Measurements from ENCODE around the gene FAM83F.
A peak's percentile ranks its signal among the peaks of the same experiment; 100 is the strongest.

FAM83F gene

DNA sequence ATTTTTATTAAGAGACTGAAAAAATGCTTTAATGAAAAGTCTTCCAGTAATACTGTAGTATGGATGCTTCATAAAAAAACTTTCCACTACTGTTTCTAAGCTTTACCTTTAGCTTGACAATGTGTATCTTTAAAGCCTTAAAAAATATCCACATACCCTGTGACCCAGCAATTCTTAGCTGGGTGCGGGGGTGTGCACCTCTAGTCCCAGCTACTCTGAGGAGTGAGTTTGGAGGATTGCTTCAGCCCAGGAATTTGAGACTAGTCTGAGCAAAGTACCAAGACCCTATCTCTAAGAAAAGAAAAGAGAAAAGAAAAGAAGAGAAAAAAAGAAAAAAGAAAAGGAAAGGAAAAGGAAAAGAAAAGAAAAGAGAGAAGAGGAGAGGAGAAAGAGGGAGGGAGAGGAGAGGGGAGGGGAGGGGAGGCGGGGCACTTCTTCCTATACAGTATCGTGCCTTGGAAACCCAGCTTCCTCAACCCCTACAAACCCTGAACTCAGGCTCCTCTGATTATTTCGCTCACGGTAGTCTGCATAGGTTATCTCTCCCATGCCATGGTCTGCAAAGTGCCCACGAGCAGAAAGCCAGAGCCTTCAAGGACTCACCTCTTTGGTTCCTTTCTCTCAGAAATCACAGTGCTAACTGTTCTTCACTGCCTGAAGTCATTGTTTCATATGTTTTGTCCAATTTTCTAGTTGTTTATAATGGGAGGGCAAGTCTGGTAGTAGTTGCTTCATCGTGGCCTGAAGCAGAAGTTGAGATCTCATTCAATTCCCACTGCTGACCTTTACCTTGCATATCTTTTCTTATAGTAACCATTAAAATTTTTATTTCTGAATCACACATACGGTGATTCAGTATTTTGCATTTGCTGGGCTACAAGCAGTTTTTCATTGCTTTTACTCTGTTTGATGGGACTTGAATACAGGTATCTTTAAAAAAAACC is 82.2 kb downstream of the FAM83F start:
- DNase-seq: peak; percentile 29 to 43 (median 31)

GRCh38 chr22:40077646-40078016 is 82.9 kb downstream of the FAM83F start:
- no peak for DNase-seq

DNA sequence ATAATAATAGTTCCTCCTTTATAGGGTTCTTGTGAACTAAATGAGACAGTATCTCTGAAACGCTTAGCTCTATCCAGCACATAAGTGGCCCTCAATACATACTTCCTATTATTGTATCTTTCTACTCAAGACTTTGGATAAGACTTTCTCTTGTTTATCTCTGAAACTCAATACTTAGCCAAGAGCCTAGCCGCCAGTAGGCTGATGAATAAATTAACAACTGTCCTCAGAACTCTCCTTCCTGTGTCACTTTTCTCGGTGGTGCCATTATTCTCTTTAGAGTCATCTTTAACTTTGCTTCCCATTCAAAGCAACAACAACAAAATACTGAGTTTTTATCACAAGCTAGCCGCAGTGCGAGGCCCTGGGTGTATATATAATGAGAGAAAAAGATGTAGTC is 86.9 kb downstream of the FAM83F start:
- DNase-seq: no peak

GRCh38 chr22:40082184-40082583 is 87.4 kb downstream of the FAM83F start:
- DNase-seq: no peak

GRCh38 chr22:40083794-40084193 is 89.0 kb downstream of the FAM83F start:
- no peak for DNase-seq

DNA sequence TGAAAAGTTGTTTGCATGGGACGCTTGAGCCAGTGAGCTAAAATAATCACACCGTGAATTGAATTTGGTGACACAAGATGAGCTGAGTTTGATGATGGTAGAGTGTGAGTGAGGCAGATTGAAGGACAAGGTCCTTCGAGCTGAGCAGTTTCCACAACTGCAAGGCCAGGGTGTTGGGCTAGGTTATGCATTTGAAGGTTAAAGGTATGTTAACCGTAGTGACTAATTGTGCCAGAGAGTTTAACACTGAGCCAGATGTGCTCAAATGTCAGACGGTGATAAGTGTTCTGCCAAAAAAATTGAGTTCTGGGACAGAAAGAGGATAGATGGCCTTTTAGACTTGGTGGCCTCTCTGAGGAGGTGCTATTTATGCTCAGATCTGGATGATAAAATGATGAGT is 89.5 kb downstream of the FAM83F start:
- DNase-seq: no peak

- DNase-seq: no peak
Measured at GRCh38 chr22:40088818-40089217, 94.1 kb downstream of the FAM83F start.

Data from suppressor macrophage treated with lipopolysaccharide for 1 hour (primary cell).